IMR-90 (cell line): ENCODE measurements around the gene MKKS. TPM values are rescaled to one million over a fixed set of nuclear protein-coding genes. Genes with fewer than 3 reads are reported as not detected.

Experiments
- ATAC-seq: fragments of 200-7000 bp; cut with Tn5 transposase; 2 replicates; pipeline ENCODE4 v1.9.1; 2020; ENCODE audit warnings: low read depth, mild to moderate bottlenecking, moderate library complexity
- BruUV-seq: library from RNA; stranded (reverse); fragments of 400-500 nt; replicated peaks from 2 replicates; lab custom pipeline; 2021; lab: Mats Ljungman, UMichigan
- CTCF ChIA-PET: fragments of 300-600 bp; formaldehyde crosslinking; extraction: SDS; loops from one replicate; lab custom pipeline; 2021; ENCODE audit warnings: antibody characterized with exemption; lab: Yijun Ruan, JAX
- POLR2A ChIA-PET: fragments of 300-600 bp; sonication (Branson Sonifier 250); formaldehyde crosslinking; loops from one replicate; lab custom pipeline; 2022; ENCODE audit warnings: antibody characterized with exemption; ENCODE audit not compliant: unreplicated experiment; lab: Charles Lee
- DNase-seq: peaks from one replicate; pipeline ENCODE4 v3.0.0; 2013
- H2AFZ ChIP-seq: replicated peaks from 2 replicates; pipeline ENCODE3; 2013; ENCODE audit warnings: low read length, mild to moderate bottlenecking; ENCODE audit not compliant: poor library complexity
- H2AK5ac ChIP-seq: 2 replicates; pipeline ENCODE4 v1.6.1; 2013; ENCODE audit warnings: low read depth, low read length, inconsistent platforms
- H2AK9ac ChIP-seq: replicated peaks from 2 replicates; pipeline ENCODE3; 2013; ENCODE audit warnings: mild to moderate bottlenecking, low read depth, low read length, moderate library complexity; ENCODE audit not compliant: poor library complexity
- H2BK120ac ChIP-seq: 2 replicates; pipeline ENCODE4 v1.6.1; 2013; ENCODE audit warnings: low read depth, low read length, inconsistent platforms
- H2BK15ac ChIP-seq: 3 replicates; pipeline ENCODE4 v1.6.1; 2013; ENCODE audit warnings: low read depth, low read length, inconsistent platforms
- H2BK20ac ChIP-seq: 2 replicates; pipeline ENCODE4 v1.6.1; 2013; ENCODE audit warnings: low read depth, mild to moderate bottlenecking, inconsistent platforms, low read length, moderate library complexity
- H2BK5ac ChIP-seq: 2 replicates; pipeline ENCODE4 v1.6.1; 2013; ENCODE audit warnings: mild to moderate bottlenecking, low read depth, low read length, inconsistent platforms; ENCODE audit not compliant: poor library complexity, severe bottlenecking
- H3K14ac ChIP-seq: replicated peaks from 2 replicates; pipeline ENCODE4 v1.6.1; 2013; ENCODE audit warnings: low read depth, low read length, inconsistent platforms
- H3K18ac ChIP-seq: 2 replicates; pipeline ENCODE4 v1.6.1; 2013; ENCODE audit warnings: low read depth, low read length, control low read depth
- H3K23ac ChIP-seq: 2 replicates; pipeline ENCODE4 v1.6.1; 2013; ENCODE audit warnings: low read depth, low read length, inconsistent platforms
- H3K27ac ChIP-seq: 2 replicates; pipeline ENCODE4 v1.5.1; 2013; ENCODE audit warnings: mild to moderate bottlenecking, control low read depth, low read length; ENCODE audit not compliant: insufficient read depth
- H3K27me3 ChIP-seq: 2 replicates; pipeline ENCODE4 v1.6.1; 2013; ENCODE audit warnings: low read length; ENCODE audit not compliant: control insufficient read depth, insufficient read depth
- H3K36me3 ChIP-seq: 2 replicates; pipeline ENCODE4 v1.6.1; 2013; ENCODE audit warnings: low read length, mixed read lengths; ENCODE audit not compliant: control insufficient read depth, insufficient read depth
- H3K4ac ChIP-seq: 2 replicates; pipeline ENCODE4 v1.6.1; 2013; ENCODE audit warnings: low read depth, low read length, inconsistent platforms
- H3K4me1 ChIP-seq: 2 replicates; pipeline ENCODE4 v1.6.1; 2013; ENCODE audit warnings: low read length, mixed read lengths; ENCODE audit not compliant: control insufficient read depth, insufficient read depth
- H3K4me2 ChIP-seq: 2 replicates; pipeline ENCODE4 v1.6.1; 2013; ENCODE audit warnings: low read depth, mild to moderate bottlenecking, control low read depth, low read length, moderate library complexity
- H3K4me3 ChIP-seq: 2 replicates; pipeline ENCODE4 v1.5.1; 2013; ENCODE audit warnings: low read depth, mild to moderate bottlenecking, control low read depth, low read length, moderate library complexity; ENCODE audit not compliant: insufficient read depth
- H3K56ac ChIP-seq: 2 replicates; pipeline ENCODE4 v1.6.1; 2013; ENCODE audit warnings: low read length, inconsistent platforms; ENCODE audit not compliant: insufficient read depth; ENCODE audit errors: extremely low read depth
- H3K79me1 ChIP-seq, 2 experiments: 2 replicates each; pipeline ENCODE4 v1.6.1; 2013; ENCODE audit warnings: low read length in 2 of 2, inconsistent platforms in 1 of 2, low read depth in 1 of 2
- H3K9ac ChIP-seq: 2 replicates; pipeline ENCODE4 v1.6.1; 2013; ENCODE audit warnings: low read depth, low read length, control low read depth
- H3K9me1 ChIP-seq: 2 replicates; pipeline ENCODE4 v1.6.1; 2013; ENCODE audit warnings: low read length, inconsistent platforms; ENCODE audit not compliant: insufficient read depth
- H3K9me3 ChIP-seq: 2 replicates; pipeline ENCODE4 v1.6.1; 2013; ENCODE audit warnings: low read length; ENCODE audit not compliant: control insufficient read depth, insufficient read depth
- H4K20me1 ChIP-seq: 2 replicates; pipeline ENCODE4 v1.6.1; 2013; ENCODE audit warnings: low read length, inconsistent platforms; ENCODE audit not compliant: insufficient read depth
- H4K5ac ChIP-seq: 2 replicates; pipeline ENCODE4 v1.6.1; 2013; ENCODE audit warnings: mild to moderate bottlenecking, low read depth, low read length, control low read depth
- H4K8ac ChIP-seq, 2 experiments: 2 replicates each; pipeline ENCODE4 v1.6.1; 2013; ENCODE audit warnings: low read depth in 2 of 2, low read length in 2 of 2, control low read depth in 1 of 2, inconsistent platforms in 1 of 2
- H4K91ac ChIP-seq: 2 replicates; pipeline ENCODE4 v1.6.1; 2013; ENCODE audit warnings: low read depth, low read length, inconsistent platforms; ENCODE audit not compliant: insufficient read depth
- BHLHE40 ChIP-seq: fragments of 150-350 bp; IDR thresholded peaks from 2 replicates; pipeline ENCODE4 v1.6.1; 2016; ENCODE audit warnings: mild to moderate bottlenecking, low read depth, low read length
- CEBPB ChIP-seq: IDR thresholded peaks from 2 replicates; pipeline ENCODE4 v1.6.1; 2012; ENCODE audit warnings: low read depth, low read length, improper control_type of control experiment
- FOS ChIP-seq: fragments of 150-350 bp; IDR thresholded peaks from 2 replicates; pipeline ENCODE4 v1.6.1; 2016; ENCODE audit warnings: low read depth, low read length
- MAFK ChIP-seq: IDR thresholded peaks from 2 replicates; pipeline ENCODE4 v1.6.1; 2012; ENCODE audit warnings: low read depth, low read length, improper control_type of control experiment
- MAZ ChIP-seq: IDR thresholded peaks from 2 replicates; pipeline ENCODE4 v1.6.1; 2012; ENCODE audit warnings: low read depth, mild to moderate bottlenecking, low read length, improper control_type of control experiment, moderate library complexity, borderline replicate concordance
- MXI1 ChIP-seq: IDR thresholded peaks from 2 replicates; pipeline ENCODE4 v1.6.1; 2012; ENCODE audit warnings: low read depth, mild to moderate bottlenecking, low read length, moderate library complexity, borderline replicate concordance
- NFE2L2 ChIP-seq: fragments of 150-350 bp; IDR thresholded peaks from 2 replicates; pipeline ENCODE4 v1.6.1; 2016; ENCODE audit warnings: low read depth, mild to moderate bottlenecking, low read length
- POLR2A ChIP-seq: IDR thresholded peaks from 2 replicates; pipeline ENCODE4 v1.6.1; 2012; ENCODE audit warnings: mild to moderate bottlenecking, low read depth, low read length
- RAD21 ChIP-seq: IDR thresholded peaks from 2 replicates; pipeline ENCODE4 v1.6.1; 2012; ENCODE audit warnings: low read length, improper control_type of control experiment
- RCOR1 ChIP-seq: IDR thresholded peaks from 2 replicates; pipeline ENCODE4 v1.6.1; 2012; ENCODE audit warnings: mild to moderate bottlenecking, low read length, improper control_type of control experiment; ENCODE audit not compliant: insufficient replicate concordance
- RFX5 ChIP-seq: IDR thresholded peaks from 2 replicates; pipeline ENCODE4 v1.8.0; 2012; ENCODE audit warnings: low read depth, mild to moderate bottlenecking, low read length, moderate library complexity
- SMC3 ChIP-seq: fragments of 150-350 bp; IDR thresholded peaks from 2 replicates; pipeline ENCODE4 v1.6.1; 2016; ENCODE audit warnings: low read depth, mild to moderate bottlenecking, antibody characterized with exemption, low read length, moderate library complexity
- USF2 ChIP-seq: fragments of 150-350 bp; IDR thresholded peaks from 2 replicates; pipeline ENCODE4 v1.6.1; 2017; ENCODE audit warnings: mild to moderate bottlenecking, antibody characterized with exemption, low read length, low read depth
- WGBS, 2 experiments: methylation state at CpG; one replicate each; pipeline versions ENCODE4 v1.1.5 to v1.1.7; 2013; ENCODE audit warnings: missing lambda C conversion rate in 2 of 2; ENCODE audit not compliant: insufficient read length in 1 of 2; ENCODE audit errors: extremely low coverage in 2 of 2; 5-methylcytosine and 5-hydroxymethylcytosine counted together
- dilution Hi-C: fragments of 300-500 bp; cut with HindIII; formaldehyde crosslinking; loops from one replicate; pipeline ENCODE4 v1.14.3; 2018; ENCODE audit warnings: low sequenced_read_pairs; ENCODE audit not compliant: unreplicated experiment
- in situ Hi-C: fragments of 300-500 bp; cut with MboI; formaldehyde crosslinking; loops from 3 replicates; pipeline ENCODE4 v1.14.3; 2019; ENCODE audit warnings: low sequenced_read_pairs, inconsistent platforms, mixed read lengths
- intact Hi-C: fragments of 100-400 bp; cut with micrococcal nuclease; formaldehyde crosslinking; loops from 2 replicates; pipeline ENCODE4 v1.10.0; 2022
- polyA plus RNA-seq, 3 experiments: library from polyadenylated mRNA; depleted of rRNA; stranded (reverse); fragments of >200 nt; gene quantifications; 2 replicates each; pipeline ENCODE4 v1.2.3, GENCODE V29; 2012; ENCODE audit warnings: low replicate concordance in 1 of 3
- total RNA-seq: library from RNA; depleted of rRNA; stranded (reverse); fragments of >200 nt; gene quantifications from 2 replicates; pipeline ENCODE4 v1.2.3, GENCODE V29; 2012
- TF ChIP-seq, protein P1 (sequence below): conservative IDR thresholded peaks from 2 replicates; pipeline ENCODE4 v1.5.1; 2012; ENCODE audit warnings: mild to moderate bottlenecking, low read depth, low read length, improper control_type of control experiment
- TF ChIP-seq, protein P2 (sequence below): fragments of 150-350 bp; IDR thresholded peaks from 2 replicates; pipeline ENCODE4 v1.6.1; 2016; ENCODE audit warnings: low read depth, mild to moderate bottlenecking, low read length, moderate library complexity, borderline replicate concordance

Gene MKKS
- total and polyA plus RNA-seq, 2 of the 4 experiments (the other 2 are of a cell fraction) = 6.9 to 7.5 TPM

DNA sequence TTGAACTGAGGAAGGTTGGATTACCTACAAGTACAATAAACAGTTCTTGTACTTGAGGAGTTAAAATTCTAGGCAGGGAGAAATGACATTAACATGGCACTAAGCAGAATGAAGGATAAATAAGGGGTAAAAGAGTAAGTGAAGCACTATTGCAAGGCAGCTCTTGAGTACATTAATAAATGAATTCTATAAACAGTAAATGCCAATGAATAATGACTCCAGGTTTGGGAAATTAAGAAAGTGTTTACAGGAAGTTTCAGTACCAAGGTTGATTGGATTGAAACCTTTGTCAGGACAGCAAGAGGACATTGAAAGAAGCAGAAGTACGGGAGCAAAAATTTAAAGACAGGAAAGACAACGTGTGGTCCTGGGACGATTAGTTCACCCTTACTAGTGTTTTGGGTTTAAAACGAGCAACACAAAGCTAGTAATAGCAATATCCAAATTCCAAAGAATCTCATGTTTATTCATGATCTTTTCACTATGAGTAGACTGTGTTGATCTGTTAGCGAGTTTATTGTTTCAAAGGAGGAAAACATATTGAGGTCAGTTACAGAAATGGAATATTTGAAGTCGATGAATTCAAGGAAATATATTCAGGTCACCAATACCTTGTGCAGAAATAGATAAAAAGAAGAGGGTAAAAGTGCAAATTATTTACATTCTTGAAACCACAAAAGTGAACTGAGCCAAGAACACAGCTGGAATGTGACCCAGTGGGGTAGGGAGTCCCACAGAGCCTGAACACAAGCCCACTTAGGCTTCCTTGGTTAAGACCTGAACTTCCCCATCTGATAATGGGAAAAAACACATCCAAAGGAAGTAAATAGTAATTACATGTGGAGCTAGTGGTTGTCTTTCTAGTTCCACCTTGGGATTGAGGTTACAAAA lies 80.8 kb downstream of the MKKS start:
- H2BK120ac ChIP-seq = no peak overlapping the region
- H3K4ac ChIP-seq = no peak overlapping the region
- no TSS peak for BruUV-seq
- dilution Hi-C loops (no loop called here), in situ Hi-C loops (no loop called here), intact Hi-C loops (no loop called here)
- H3K27ac ChIP-seq = no peak overlapping the region
- no peak overlapping the region for H2BK5ac ChIP-seq
- ChIA-PET POLR2A (no interaction called here), CTCF (no interaction called here)
- H3K79me1 ChIP-seq = no peaks in the 10 kb centered on the region
- 0 out of 2 replicates have a peak overlapping the region, but pooled peaks have one; percentile 48 for H3K4me2 ChIP-seq
- H3K4me1 ChIP-seq = peaks cover 6% of the 10 kb centered on the region
- no peaks in the 10 kb centered on the region for H4K20me1 ChIP-seq
- H3K18ac ChIP-seq = 0 out of 2 replicates have a peak overlapping the region, but pooled peaks have one; percentile 51
- no peak overlapping the region for H3K4me3 ChIP-seq
- no peak overlapping the region; the same call in 1 of the 2 replicates for H3K14ac ChIP-seq
- no peak overlapping the region for H2BK15ac ChIP-seq
- DNase-seq (no peak), ATAC-seq (no peak)
- no peak overlapping the region for H2AK9ac ChIP-seq
- no peak overlapping the region for H2AK5ac ChIP-seq
- no peaks in the 10 kb centered on the region for H3K9me3 ChIP-seq
- no peaks in the 10 kb centered on the region for H3K27me3 ChIP-seq
- no peak overlapping the region for H3K23ac ChIP-seq
- no peak overlapping the region for H2AFZ ChIP-seq
- H4K91ac ChIP-seq = no peak overlapping the region
- H3K9me1 ChIP-seq = peaks cover 3% of the 10 kb centered on the region; the same call in 1 of the 2 replicates
- no peak overlapping the region for H4K5ac ChIP-seq
- no peaks in the 10 kb centered on the region for H3K36me3 ChIP-seq
- no peak overlapping the region for H4K8ac ChIP-seq
- WGBS, 2 experiments = no CpG with 5 or more reads among the region's 6 CpGs
- no peak overlapping the region for H3K9ac ChIP-seq
- no peak overlapping the region for H3K56ac ChIP-seq
- H2BK20ac ChIP-seq = no peak overlapping the region
- no peak for TF ChIP-seq MAZ
- TF ChIP-seq MAFK = no peak
- no peak for TF ChIP-seq MXI1
- TF ChIP-seq RFX5 = no peak
- TF ChIP-seq, protein P1, sequence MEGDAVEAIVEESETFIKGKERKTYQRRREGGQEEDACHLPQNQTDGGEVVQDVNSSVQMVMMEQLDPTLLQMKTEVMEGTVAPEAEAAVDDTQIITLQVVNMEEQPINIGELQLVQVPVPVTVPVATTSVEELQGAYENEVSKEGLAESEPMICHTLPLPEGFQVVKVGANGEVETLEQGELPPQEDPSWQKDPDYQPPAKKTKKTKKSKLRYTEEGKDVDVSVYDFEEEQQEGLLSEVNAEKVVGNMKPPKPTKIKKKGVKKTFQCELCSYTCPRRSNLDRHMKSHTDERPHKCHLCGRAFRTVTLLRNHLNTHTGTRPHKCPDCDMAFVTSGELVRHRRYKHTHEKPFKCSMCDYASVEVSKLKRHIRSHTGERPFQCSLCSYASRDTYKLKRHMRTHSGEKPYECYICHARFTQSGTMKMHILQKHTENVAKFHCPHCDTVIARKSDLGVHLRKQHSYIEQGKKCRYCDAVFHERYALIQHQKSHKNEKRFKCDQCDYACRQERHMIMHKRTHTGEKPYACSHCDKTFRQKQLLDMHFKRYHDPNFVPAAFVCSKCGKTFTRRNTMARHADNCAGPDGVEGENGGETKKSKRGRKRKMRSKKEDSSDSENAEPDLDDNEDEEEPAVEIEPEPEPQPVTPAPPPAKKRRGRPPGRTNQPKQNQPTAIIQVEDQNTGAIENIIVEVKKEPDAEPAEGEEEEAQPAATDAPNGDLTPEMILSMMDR = no peak
- no peak for TF ChIP-seq NFE2L2
- TF ChIP-seq USF2 = no peak
- TF ChIP-seq RCOR1 = no peak
- no peak for TF ChIP-seq CEBPB
- TF ChIP-seq, protein P2, sequence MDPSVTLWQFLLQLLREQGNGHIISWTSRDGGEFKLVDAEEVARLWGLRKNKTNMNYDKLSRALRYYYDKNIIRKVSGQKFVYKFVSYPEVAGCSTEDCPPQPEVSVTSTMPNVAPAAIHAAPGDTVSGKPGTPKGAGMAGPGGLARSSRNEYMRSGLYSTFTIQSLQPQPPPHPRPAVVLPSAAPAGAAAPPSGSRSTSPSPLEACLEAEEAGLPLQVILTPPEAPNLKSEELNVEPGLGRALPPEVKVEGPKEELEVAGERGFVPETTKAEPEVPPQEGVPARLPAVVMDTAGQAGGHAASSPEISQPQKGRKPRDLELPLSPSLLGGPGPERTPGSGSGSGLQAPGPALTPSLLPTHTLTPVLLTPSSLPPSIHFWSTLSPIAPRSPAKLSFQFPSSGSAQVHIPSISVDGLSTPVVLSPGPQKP = no peak
- no peak for TF ChIP-seq FOS
- no peak for TF ChIP-seq SMC3
- no peak for TF ChIP-seq POLR2A
- TF ChIP-seq BHLHE40 = no peak
- no peak for TF ChIP-seq RAD21
